GM13976 (cell line): ENCODE measurements around the gene MLIP.

Source experiments
- DNase-seq: peaks from one replicate; pipeline ENCODE4 v3.0.0; 2012; ENCODE audit warnings: low spot score
- in situ Hi-C: fragments of 300-500 bp; cut with MboI; formaldehyde crosslinking; loops from one replicate; pipeline ENCODE4 v1.12.0; 2022; ENCODE audit warnings: low sequenced_read_pairs, mixed read lengths, inconsistent platforms; ENCODE audit not compliant: unreplicated experiment
- TF ChIP-seq, protein P1 (sequence below): IDR thresholded peaks from 2 replicates; pipeline ENCODE4 v1.5.1; 2012; ENCODE audit warnings: borderline replicate concordance, mild to moderate bottlenecking; ENCODE audit not compliant: insufficient read depth; ENCODE audit errors: extremely low read depth, missing control alignments, control extremely low read depth

MLIP gene

DNA sequence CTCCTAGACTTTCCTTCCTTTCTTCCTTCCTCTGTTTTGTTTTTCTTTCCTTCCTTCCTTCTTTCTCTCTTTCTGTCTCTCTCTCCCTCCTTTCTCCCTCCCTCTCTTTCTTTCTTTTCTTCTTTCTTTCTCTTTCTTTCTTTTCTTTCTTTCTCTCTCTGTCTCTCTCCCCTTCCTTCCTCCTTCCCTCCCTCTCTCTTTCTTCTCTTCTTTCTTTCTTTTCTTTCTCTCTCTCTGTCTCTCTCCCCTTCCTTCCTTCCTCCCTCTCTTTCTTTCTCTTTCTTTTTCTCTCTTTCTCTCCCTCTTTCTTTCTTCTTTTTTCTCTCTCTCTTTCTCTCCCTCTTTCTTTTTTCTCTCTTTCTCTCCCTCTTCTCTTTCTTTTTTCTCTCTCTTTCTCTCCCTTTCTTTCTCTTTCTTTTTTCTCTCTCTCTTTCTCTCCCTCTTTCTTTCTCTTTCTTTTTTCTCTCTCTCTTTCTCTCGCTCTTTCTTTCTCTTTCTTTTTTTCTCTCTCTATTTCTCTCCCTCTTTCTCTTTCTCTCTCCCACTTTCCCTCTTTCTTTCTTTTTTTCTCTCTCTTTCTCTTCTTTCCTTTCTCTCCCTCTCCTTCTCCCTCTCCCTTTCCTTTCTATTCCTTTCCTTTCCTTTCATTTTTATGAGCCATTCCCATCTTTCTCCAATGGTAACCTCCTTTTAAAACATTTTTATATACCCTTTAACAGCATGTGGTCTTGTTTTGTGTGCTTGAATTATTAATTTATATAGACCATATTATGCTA is 199.3 kb downstream of the MLIP start:
- in situ Hi-C loops = no loop called here
- TF ChIP-seq, protein P1, sequence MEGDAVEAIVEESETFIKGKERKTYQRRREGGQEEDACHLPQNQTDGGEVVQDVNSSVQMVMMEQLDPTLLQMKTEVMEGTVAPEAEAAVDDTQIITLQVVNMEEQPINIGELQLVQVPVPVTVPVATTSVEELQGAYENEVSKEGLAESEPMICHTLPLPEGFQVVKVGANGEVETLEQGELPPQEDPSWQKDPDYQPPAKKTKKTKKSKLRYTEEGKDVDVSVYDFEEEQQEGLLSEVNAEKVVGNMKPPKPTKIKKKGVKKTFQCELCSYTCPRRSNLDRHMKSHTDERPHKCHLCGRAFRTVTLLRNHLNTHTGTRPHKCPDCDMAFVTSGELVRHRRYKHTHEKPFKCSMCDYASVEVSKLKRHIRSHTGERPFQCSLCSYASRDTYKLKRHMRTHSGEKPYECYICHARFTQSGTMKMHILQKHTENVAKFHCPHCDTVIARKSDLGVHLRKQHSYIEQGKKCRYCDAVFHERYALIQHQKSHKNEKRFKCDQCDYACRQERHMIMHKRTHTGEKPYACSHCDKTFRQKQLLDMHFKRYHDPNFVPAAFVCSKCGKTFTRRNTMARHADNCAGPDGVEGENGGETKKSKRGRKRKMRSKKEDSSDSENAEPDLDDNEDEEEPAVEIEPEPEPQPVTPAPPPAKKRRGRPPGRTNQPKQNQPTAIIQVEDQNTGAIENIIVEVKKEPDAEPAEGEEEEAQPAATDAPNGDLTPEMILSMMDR = no peak
- DNase-seq = no peak

DNA sequence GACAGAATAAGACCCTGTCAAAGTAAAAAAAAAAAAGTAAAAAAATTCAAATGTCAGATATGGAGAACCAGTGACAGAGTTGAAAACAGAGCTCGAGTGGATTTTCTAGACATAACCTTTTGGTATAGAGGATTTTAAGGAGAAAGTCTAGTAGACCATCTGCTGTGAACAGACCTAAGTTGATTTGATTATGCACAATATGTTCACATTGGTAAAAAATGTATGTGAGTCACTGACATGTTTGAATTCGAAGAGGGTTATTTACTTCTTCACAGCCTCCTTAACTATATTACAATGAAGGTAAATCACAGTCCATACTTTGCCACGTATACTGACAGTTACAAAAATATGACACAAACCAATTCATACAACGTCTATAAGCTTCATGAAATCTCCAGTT is 204.4 kb downstream of the MLIP start:
- TF ChIP-seq, protein P1 = no peak
- no peak for DNase-seq
- in situ Hi-C loops = no loop called here
